ENCODE data around the gene LLGL1. TPM values are rescaled to one million over a fixed set of nuclear protein-coding genes. Genes with fewer than 3 reads are reported as not detected.

Gene LLGL1
- total RNA-seq, 1 donor from 2014 or later, result 8.8 TPM

DNA sequence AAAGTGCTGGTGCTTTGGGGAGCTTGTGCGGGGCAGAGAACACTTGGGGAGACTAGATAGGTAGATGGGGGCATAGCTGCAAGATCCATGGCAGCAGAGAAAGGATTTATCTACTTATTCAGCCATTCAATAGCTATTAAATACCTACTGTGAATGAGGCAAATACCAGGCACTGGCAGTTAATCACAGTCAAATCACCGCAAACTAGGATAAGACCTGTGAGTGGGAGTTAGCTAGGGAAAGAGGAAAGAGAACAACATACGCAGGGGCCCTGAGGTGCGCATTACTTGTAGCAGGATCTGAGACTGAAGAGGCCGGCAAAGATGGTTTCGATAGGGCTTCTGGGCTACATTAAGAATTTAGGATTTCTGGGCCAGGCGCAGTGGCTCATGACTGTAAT lies 45.6 kb upstream of the LLGL1 start:
- no peaks in the 10 kb centered on the region for H3K27me3 ChIP-seq (ENCODE audit: low read depth)
- H3K27ac ChIP-seq (replicated peaks), result no peak overlapping the region
- H3K4me3 ChIP-seq, result no peak overlapping the region
- H3K36me3 ChIP-seq, result no peaks in the 10 kb centered on the region
- no peaks in the 10 kb centered on the region for H3K9me3 ChIP-seq (replicated peaks)
- H3K4me1 ChIP-seq, result peaks cover 30% of the 10 kb centered on the region
- TF ChIP-seq, protein P1, sequence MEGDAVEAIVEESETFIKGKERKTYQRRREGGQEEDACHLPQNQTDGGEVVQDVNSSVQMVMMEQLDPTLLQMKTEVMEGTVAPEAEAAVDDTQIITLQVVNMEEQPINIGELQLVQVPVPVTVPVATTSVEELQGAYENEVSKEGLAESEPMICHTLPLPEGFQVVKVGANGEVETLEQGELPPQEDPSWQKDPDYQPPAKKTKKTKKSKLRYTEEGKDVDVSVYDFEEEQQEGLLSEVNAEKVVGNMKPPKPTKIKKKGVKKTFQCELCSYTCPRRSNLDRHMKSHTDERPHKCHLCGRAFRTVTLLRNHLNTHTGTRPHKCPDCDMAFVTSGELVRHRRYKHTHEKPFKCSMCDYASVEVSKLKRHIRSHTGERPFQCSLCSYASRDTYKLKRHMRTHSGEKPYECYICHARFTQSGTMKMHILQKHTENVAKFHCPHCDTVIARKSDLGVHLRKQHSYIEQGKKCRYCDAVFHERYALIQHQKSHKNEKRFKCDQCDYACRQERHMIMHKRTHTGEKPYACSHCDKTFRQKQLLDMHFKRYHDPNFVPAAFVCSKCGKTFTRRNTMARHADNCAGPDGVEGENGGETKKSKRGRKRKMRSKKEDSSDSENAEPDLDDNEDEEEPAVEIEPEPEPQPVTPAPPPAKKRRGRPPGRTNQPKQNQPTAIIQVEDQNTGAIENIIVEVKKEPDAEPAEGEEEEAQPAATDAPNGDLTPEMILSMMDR (IDR thresholded peaks at IDR 0.05; ENCODE audit: borderline replicate concordance), result no peak
- DNase-seq, result no peak
- intact Hi-C loops (cut with micrococcal nuclease), result no loop called here

DNA sequence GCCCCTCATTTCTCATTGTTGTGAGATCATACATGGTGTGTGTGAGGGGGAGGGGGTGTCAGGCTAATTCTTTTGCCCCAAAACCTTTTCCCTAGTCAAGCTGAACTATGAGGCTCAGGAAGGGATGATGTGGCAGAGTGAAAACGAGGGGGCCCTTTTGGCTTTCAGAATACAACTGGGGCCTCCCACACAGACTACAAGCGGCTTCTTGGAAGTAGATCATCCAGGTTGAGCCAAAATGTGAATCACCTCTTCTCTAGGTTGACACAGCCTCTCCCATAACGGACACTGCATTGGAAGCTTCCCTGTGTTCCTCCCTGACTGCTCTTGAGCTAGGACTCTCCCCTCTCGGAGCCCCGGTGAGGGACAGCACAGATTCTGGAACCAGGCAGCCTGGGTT lies 44.1 kb upstream of the LLGL1 start:
- TF ChIP-seq, protein P1 (IDR thresholded peaks at IDR 0.05; ENCODE audit: borderline replicate concordance), result no peak
- no peak for DNase-seq
- no peaks in the 10 kb centered on the region for H3K36me3 ChIP-seq
- H3K9me3 ChIP-seq (replicated peaks), result no peaks in the 10 kb centered on the region
- no peaks in the 10 kb centered on the region for H3K27me3 ChIP-seq (ENCODE audit: low read depth)
- H3K4me1 ChIP-seq, result peaks cover 45% of the 10 kb centered on the region
- no peak overlapping the region for H3K4me3 ChIP-seq
- intact Hi-C loops (cut with micrococcal nuclease), result no loop called here
- peak overlapping the region; percentile 100 for H3K27ac ChIP-seq (replicated peaks)

DNA sequence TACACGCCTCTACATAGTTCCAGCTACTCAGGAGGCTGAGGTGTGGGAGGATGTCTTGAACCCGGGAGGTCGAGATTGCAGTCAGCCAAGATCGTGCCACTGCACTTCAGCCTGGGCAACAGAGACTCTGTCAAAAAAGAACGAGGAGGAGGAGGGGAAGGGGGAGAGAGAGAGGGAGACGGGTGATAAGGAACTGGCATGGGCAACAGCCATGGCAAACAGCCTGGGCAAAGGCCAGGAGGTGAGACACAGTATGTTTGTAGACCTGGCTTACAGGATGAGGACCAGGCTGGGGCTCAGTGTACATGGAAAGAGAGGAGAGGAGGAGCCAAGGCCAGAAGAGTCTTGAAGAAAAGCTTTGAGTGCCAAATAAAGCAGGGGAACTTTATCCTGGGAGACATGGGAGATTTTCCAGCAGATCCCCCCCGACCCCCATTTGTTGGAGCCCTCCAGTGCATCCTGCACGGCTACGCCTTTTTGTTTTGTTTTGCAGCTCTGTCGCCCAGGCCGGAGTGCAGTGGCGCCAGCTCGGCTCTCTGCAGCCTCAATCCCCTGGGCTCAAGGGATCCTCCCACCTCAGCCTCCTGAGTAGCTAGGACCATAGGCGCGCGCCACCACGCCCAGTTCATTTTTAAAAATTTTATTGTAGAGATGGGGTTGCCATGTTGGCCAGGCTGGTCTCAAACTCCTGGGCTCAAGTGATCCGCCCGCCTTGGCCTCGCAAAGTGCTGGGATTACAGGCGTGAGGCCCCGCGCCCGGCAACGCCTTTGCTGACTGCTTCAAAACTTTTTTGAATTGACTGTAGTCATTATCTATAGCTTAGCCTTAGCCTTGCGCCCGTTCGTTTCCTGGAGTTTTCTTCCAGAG lies 43.1 kb upstream of the LLGL1 start:
- Histone ChIP-seq H3K9me3 (replicated peaks) (no peaks in the 10 kb centered on the region), H3K36me3 (no peaks in the 10 kb centered on the region), H3K4me1 (peaks cover 55% of the 10 kb centered on the region), H3K27ac (replicated peaks) (peak overlapping the region; percentile 100), H3K4me3 (peak overlapping the region; percentile 94), H3K27me3 (ENCODE audit: low read depth) (no peaks in the 10 kb centered on the region)
- peak; percentile 49 for DNase-seq
- TF ChIP-seq, protein P1 (IDR thresholded peaks at IDR 0.05; ENCODE audit: borderline replicate concordance), result no peak
- intact Hi-C loops (cut with micrococcal nuclease), result no loop called here

DNA sequence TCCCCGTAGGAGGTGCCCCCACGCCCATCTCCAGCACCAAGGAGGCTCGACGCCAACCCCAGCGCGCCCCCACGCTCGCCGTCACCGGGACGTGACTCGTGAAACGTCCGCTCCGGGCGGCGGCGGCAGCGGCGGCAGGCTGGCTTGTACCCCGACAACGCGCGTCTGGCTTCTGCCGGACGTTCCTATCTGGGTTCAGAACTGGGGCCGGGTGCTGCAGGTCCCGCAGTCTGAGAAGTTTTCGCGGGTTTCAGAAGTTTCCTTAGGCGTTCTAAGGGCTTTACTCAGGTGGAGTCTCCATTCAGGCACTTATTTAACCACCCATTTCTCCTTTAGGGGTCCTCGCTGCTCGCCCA lies 42.5 kb upstream of the LLGL1 start:
- no peaks in the 10 kb centered on the region for H3K27me3 ChIP-seq (ENCODE audit: low read depth)
- TF ChIP-seq, protein P1 (IDR thresholded peaks at IDR 0.05; ENCODE audit: borderline replicate concordance), result no peak
- intact Hi-C loops (cut with micrococcal nuclease), result no loop called here
- H3K4me1 ChIP-seq, result peaks cover 61% of the 10 kb centered on the region
- peak; percentile 91 for DNase-seq
- H3K27ac ChIP-seq (replicated peaks), result peak overlapping the region; percentile 100
- no peaks in the 10 kb centered on the region for H3K9me3 ChIP-seq (replicated peaks)
- no peaks in the 10 kb centered on the region for H3K36me3 ChIP-seq
- peak overlapping the region; percentile 94 for H3K4me3 ChIP-seq

DNA sequence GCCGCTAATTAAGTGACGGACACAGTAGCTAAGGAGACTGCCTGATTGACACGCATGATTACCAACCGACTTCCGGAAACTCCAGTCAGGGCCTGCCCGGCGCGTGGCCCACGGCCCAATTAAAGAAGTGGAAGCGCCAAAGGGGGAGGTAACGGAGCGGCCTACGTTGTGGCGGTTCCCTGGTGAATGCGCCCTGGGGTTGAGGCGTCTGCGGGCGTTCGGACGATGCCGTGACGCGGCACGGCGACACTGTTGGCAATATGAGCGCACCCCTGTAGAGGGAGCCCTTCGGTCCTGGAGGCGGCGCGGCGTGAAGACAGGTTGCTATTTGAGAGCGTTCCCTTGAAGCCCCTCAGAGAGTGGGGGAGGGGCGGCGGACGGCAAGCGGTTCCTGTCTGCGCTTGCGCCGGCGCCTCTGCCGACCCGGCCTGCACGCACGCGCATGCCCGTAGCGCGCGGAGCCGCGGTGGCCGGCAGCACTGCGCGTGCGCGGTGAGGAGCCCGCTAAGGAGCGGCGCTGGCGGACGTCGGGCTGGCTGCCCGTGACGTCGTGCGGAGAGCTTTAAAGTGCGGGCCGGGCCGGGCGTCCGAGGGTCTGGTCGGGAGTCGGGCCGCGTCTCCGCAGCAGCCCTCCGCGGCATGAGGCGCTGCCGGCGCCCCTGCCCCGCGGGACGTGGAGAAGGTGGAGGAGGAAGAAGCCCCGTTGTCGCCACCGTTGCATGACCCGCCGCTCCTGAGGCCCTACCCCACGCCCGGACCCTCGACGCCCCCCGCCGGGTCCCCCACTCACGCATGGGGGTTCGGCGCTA lies 41.9 kb upstream of the LLGL1 start, which contains the start of gene ALKBH5:
TSS of gene ALKBH5 (plus strand) at position 495 of the 809 bp plus-strand sequence. CDS start 416 bp downstream, outside the sequence.
- DNase-seq, result peak; percentile 96
- no peaks in the 10 kb centered on the region for H3K36me3 ChIP-seq
- no peaks in the 10 kb centered on the region for H3K27me3 ChIP-seq (ENCODE audit: low read depth)
- H3K4me1 ChIP-seq, result peaks cover 67% of the 10 kb centered on the region
- no peaks in the 10 kb centered on the region for H3K9me3 ChIP-seq (replicated peaks)
- TF ChIP-seq, protein P1 (IDR thresholded peaks at IDR 0.05; ENCODE audit: borderline replicate concordance), result peak; percentile 42
- intact Hi-C loops (cut with micrococcal nuclease), result no loop called here
- peak within 1 kb of the TSS; percentile 94 for H3K4me3 ChIP-seq
- H3K27ac ChIP-seq (replicated peaks), result peak within 1 kb of the TSS; percentile 100

Measured in left ventricle myocardium inferior (tissue), 1 donor.